Stimulated activated CD8-positive, alpha-beta memory T cell treated with anti-CD3 and anti-CD28 coated beads, Interleukin-15, amount 100 ng/mL, for 4 hours (primary cell): ENCODE results near the gene MRPL33.

Experiments used
- DNase-seq, 2 donors: peaks; one replicate each; pipeline ENCODE4 v3.0.0-alpha.2; 2020; ENCODE audit warnings: low read depth in 2 of 2

Gene MRPL33

DNA sequence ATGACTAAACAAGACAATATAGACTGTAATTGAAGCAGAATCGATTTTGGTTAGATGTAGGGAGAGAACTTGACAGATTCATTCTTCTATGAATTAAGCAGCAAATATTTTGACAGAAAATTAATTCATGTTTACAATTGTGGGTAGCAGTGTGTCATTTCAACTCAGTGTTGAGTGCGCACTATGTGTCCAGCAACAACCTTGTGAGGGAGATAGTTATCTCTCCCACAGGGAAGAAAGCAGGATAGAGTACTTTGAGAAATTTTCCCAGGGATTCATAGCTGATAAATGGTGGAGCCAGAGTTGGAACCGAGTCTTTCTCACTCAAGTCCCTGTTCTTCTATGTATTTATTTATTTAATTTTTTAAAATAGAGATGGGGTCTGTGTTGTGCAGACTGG lies 5.2 kb downstream of the MRPL33 start:
- no peak for DNase-seq

DNA sequence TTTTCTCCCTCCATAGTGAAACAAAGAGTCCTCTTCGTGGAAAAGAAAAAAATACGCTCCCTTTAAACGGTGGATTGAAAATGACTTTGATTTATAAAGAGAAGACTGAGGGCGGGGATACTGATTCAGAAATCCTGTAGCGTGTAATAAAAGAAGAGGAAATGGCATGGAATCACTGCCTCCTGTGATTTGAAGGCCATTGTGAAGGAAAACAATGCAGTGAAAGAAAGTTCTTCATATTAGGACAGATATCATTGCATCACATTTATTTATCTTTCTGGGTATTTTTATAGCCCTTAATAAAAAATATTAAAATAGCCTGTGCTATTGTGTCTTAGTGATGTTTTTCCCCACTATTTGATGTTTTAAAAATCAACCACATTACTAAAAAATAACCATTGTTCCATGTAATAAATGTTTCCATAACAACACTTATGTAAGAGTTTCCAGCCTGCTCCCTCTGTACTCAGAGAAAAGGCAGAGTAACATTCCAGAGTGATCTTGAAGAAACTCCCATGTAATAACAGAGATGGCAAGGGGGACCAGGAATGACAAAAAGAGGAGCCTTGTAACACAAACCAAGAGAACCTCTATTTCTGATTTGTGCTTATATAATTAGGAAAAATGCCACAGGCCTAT lies 8.0 kb downstream of the MRPL33 start:
- DNase-seq = no peak

GRCh38 chr2:27781496-27781895 lies 10.0 kb downstream of the MRPL33 start:
- no peak for DNase-seq

- no peak for DNase-seq
These were observed 11.2 kb downstream of the MRPL33 start for GRCh38 chr2:27782701-27783100.

GRCh38 chr2:27790796-27791195 lies 19.3 kb downstream of the MRPL33 start:
- no peak for DNase-seq

- DNase-seq = no peak
These were observed 21.2 kb downstream of the MRPL33 start for GRCh38 chr2:27792759-27793158.

GRCh38 chr2:27795093-27795834 lies 23.7 kb downstream of the MRPL33 start:
- no peak for DNase-seq

GRCh38 chr2:27795868-27796277 lies 24.4 kb downstream of the MRPL33 start:
- DNase-seq = no peak

- no peak for DNase-seq
These were observed 25.6 kb downstream of the MRPL33 start for GRCh38 chr2:27796791-27797765.

GRCh38 chr2:27797841-27798240 lies 26.3 kb downstream of the MRPL33 start:
- DNase-seq = no peak

GRCh38 chr2:27798486-27798885 lies 27.0 kb downstream of the MRPL33 start:
- no peak for DNase-seq

DNA sequence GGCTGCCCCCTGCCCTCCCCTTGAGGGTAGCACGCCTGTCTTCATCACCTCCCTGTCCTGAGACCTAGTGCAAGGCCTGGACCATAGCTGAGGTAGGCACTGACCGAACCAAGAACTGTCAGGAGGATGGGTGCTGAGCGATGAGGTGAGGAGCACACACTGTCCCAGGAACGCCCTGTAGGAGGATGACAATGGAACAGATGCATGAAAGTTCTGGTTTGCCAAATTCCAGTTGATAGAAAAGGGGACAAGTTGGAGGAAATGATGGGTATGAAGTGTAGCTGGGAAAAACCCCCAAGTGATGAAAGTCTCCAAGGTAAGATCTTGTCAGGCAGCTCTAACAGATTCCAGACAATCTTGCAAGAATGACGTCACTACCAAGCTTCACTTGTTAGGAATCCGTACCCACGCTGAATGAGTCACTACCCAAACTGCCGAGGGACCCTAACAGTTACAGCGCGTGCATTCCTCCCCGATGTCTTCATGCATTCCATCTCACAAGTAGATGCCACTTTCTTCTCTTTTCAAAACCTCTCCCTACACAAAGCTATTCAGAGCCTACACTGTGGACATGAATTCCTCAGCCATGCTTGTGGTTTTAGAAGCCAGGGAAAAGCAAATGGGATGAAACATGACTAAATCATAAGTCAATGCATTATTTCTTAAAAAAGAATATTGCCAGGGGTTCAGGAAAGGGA lies 27.6 kb downstream of the MRPL33 start:
- DNase-seq = no peak

GRCh38 chr2:27799646-27800010 lies 28.1 kb downstream of the MRPL33 start:
- no peak for DNase-seq

- DNase-seq = no peak
These were observed 29.3 kb downstream of the MRPL33 start for GRCh38 chr2:27800856-27801255.

GRCh38 chr2:27802547-27802946 lies 31.0 kb downstream of the MRPL33 start:
- no peak for DNase-seq

DNA sequence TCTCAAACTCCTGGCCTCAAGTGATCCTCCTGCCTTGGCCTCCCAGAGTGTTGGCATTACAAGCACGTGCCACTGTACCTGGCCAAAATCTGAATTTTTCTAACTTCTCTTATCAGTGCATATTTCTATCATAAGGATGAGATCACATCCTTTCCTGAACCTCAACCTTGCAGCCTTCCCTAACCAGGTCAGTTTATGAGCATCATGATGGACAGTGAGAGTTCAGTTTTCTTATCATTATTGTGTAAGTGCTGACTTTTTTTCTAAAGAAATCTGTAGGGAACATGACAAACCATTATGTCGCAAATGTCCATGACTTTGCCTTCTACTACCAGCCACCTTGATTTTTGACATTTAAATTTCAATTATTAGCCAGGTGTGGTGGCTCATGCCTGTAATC lies 31.5 kb downstream of the MRPL33 start:
- no peak for DNase-seq

DNA sequence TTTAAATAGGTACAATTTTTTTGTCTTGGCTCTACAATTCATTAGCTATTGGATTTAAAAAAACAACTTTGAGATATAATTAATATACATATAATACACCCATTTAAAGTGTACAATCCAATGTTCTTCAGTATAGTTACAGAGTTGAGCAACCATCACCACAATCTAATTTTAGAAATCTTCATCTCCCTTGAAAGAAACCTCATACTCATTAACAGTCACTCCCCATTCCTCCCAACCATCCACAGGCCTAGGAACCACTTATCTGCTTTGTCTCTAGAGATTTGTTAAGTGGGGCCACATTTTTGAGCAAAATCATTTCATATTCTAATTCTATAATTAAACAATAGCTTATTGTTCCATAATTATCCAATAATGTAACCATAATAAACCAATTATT lies 32.6 kb downstream of the MRPL33 start:
- no peak for DNase-seq

DNA sequence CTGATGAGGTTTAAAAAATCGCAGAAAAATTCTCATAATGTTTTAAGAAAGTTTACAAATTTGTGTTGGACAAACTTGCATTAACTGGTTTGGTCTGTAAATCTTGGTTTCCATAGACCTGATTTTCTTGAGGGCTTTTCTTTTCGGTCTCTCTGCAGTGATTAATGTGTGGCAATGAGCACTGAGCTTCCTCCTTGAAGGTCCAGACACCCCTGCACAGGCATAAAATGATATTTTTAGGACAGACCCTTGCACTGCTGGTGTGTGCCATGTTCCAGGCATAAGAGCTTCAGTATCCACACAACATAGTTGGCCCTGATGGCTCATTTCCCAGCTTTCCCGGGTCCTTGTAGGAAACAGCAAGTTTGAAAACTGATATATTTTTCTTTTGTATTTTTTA lies 33.7 kb downstream of the MRPL33 start:
- DNase-seq = no peak

DNA sequence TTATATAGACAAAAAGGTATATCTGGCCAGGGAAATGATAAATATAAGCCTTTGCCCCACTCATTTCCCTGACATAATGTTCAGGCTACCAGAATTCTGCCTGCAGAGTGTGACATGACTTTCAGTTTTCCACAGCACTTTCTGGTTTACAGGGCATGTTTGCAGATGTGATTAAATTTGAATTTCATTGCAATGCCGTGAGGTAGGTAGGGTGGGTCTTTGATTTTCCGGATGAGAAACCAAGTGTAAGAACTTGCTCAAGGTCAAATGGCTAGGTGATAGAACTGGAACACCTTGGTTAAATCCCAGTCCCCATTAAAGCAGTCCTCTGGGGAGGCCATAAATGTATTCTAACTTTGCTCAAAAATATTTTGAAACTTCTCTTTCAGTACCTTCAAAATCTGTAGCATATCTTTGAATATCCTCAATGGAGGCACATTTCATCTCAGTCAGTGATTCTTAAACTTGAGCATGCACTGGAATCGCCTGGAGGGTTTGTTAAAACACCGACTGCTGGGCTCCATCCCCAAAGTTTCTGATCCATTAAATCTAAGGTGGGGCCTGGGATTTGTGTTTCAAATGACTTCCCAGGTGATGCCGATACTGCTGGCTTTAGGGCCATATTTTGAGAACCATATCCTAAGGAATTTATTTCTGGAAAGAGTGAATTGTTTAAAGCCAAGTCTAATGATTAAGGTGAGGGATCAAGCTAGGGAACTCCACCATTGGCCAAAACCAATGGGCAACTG lies 35.0 kb downstream of the MRPL33 start:
- DNase-seq = no peak

GRCh38 chr2:27807476-27807875 lies 36.0 kb downstream of the MRPL33 start:
- no peak for DNase-seq

- DNase-seq = no peak
These were observed 36.9 kb downstream of the MRPL33 start for GRCh38 chr2:27808418-27808817.
